CD14-positive monocyte (primary cell): ENCODE data around the gene ZNF668. TPM values are rescaled to one million over a fixed set of nuclear protein-coding genes. Genes with fewer than 3 reads are reported as not detected.

Experiments used
- DNase-seq, 3 donors: peaks; one replicate each; pipeline ENCODE4 v3.0.0-alpha.2; 2011 to 2022
- H2AFZ ChIP-seq: 2 replicates; pipeline ENCODE4 v1.6.0; 2012; ENCODE audit warnings: mild to moderate bottlenecking, low read depth, low read length, inconsistent platforms; ENCODE audit not compliant: insufficient read depth, poor library complexity, severe bottlenecking
- H3K27ac ChIP-seq, 2 donors: 1 replicate in 1 of 2; 2 replicates in 1 of 2; pipeline ENCODE4 v1.5.1; 2012 to 2013; ENCODE audit warnings: low read length in 2 of 2, control low read depth in 1 of 2, inconsistent platforms in 1 of 2, low read depth in 1 of 2, mild to moderate bottlenecking in 1 of 2
- H3K27me3 ChIP-seq, 2 donors: one replicate each; pipeline versions ENCODE4 v1.6.0 to v1.6.1; 2011 to 2013; ENCODE audit warnings: low read length in 2 of 2; ENCODE audit not compliant: control insufficient read depth in 2 of 2, insufficient read depth in 2 of 2
- H3K36me3 ChIP-seq, 2 donors: replicated peaks in 1 of 2; 1 replicate in 1 of 2; 2 replicates in 1 of 2; pipeline versions ENCODE4 v1.5.1 to v1.6.1; 2012 to 2013; ENCODE audit warnings: low read length in 2 of 2, control low read depth in 1 of 2, inconsistent platforms in 1 of 2, mild to moderate bottlenecking in 1 of 2; ENCODE audit not compliant: insufficient read depth in 2 of 2, control insufficient read depth in 1 of 2
- H3K4me1 ChIP-seq, 2 donors: 1 replicate in 1 of 2; 2 replicates in 1 of 2; pipeline versions ENCODE4 v1.5.1 to v1.6.1; 2012 to 2013; ENCODE audit warnings: low read length in 2 of 2, control low read depth in 1 of 2, inconsistent platforms in 1 of 2, mild to moderate bottlenecking in 1 of 2, moderate library complexity in 1 of 2; ENCODE audit not compliant: insufficient read depth in 2 of 2, control insufficient read depth in 1 of 2
- H3K4me2 ChIP-seq: replicated peaks from 2 replicates; pipeline ENCODE3; 2012; ENCODE audit warnings: low read length, moderate library complexity, mild to moderate bottlenecking; ENCODE audit not compliant: poor library complexity, severe bottlenecking; ENCODE audit errors: extremely low read depth
- H3K4me3 ChIP-seq, 3 experiments: fragments of 200-600 bp in 1 of 3; sonication (generic) in 1 of 3; replicated peaks in 1 of 3; 1 replicate in 2 of 3; 2 replicates in 1 of 3; pipeline ENCODE4 v1.5.1; 2011 to 2013; ENCODE audit warnings: low read length in 3 of 3, mild to moderate bottlenecking in 3 of 3, control low read depth in 2 of 3, low read depth in 2 of 3, inconsistent platforms in 1 of 3, moderate library complexity in 1 of 3
- H3K79me2 ChIP-seq: 2 replicates; pipeline ENCODE4 v1.6.0; 2012; ENCODE audit warnings: mild to moderate bottlenecking, control low read depth, inconsistent platforms, low read length, moderate library complexity; ENCODE audit not compliant: insufficient read depth
- H3K9ac ChIP-seq: 2 replicates; pipeline ENCODE4 v1.6.0; 2017; ENCODE audit warnings: low read length, mild to moderate bottlenecking; ENCODE audit not compliant: insufficient read depth, poor library complexity, severe bottlenecking
- H3K9me3 ChIP-seq, 2 donors: replicated peaks in 1 of 2; 1 replicate in 1 of 2; 2 replicates in 1 of 2; pipeline versions ENCODE4 v1.5.1 to v1.6.1; 2012 to 2013; ENCODE audit warnings: low read length in 2 of 2, control low read depth in 1 of 2; ENCODE audit not compliant: control insufficient read depth in 1 of 2, insufficient read depth in 1 of 2
- H4K20me1 ChIP-seq: 2 replicates; pipeline ENCODE4 v1.6.0; 2012; ENCODE audit warnings: mild to moderate bottlenecking, low read length, control low read depth, moderate library complexity; ENCODE audit not compliant: insufficient read depth
- H3K27ac Mint-ChIP-seq, 7 donors: one replicate each; pipeline ENCODE4 v1.8.0; 2020; ENCODE audit warnings: mild to moderate bottlenecking in 7 of 7, mixed read lengths in 7 of 7, moderate library complexity in 6 of 7, inconsistent platforms in 2 of 7
- H3K27me3 Mint-ChIP-seq, 3 donors: one replicate each; pipeline ENCODE4 v1.8.0; 2021 to 2022; ENCODE audit warnings: low read depth in 3 of 3, mild to moderate bottlenecking in 3 of 3, mixed read lengths in 3 of 3, moderate library complexity in 3 of 3, inconsistent platforms in 1 of 3
- H3K36me3 Mint-ChIP-seq, 2 donors: one replicate each; pipeline ENCODE4 v1.8.0; 2020; ENCODE audit warnings: mixed read lengths in 2 of 2, inconsistent platforms in 1 of 2, mild to moderate bottlenecking in 1 of 2
- H3K4me1 Mint-ChIP-seq: one replicate; pipeline ENCODE4 v1.8.0; 2020; ENCODE audit warnings: mild to moderate bottlenecking, mixed read lengths
- H3K4me3 Mint-ChIP-seq, 2 donors: one replicate each; pipeline ENCODE4 v1.8.0; 2020; ENCODE audit warnings: mild to moderate bottlenecking in 2 of 2, mixed read lengths in 2 of 2, moderate library complexity in 1 of 2
- H3K9me3 Mint-ChIP-seq, 7 donors: one replicate each; pipeline ENCODE4 v1.8.0; 2020 to 2022; ENCODE audit warnings: mixed read lengths in 7 of 7, mild to moderate bottlenecking in 6 of 7, moderate library complexity in 6 of 7, inconsistent platforms in 2 of 7
- WGBS: methylation state at CpG from one replicate; pipeline ENCODE4 v1.1.5; 2013; ENCODE audit warnings: missing lambda C conversion rate; ENCODE audit not compliant: insufficient coverage; 5-methylcytosine and 5-hydroxymethylcytosine counted together
- intact Hi-C, 2 donors: fragments of 100-400 bp; cut with micrococcal nuclease; formaldehyde crosslinking; loops; one replicate each; pipeline versions ENCODE4 v1.15.0 to v1.15.1; 2023
- polyA plus RNA-seq, 3 donors: library from polyadenylated mRNA; depleted of rRNA in 1 of 3; unstranded in 2 of 3; stranded (reverse) in 1 of 3; fragments of 300-500 nt in 2 of 3; fragments of >200 nt in 1 of 3; fragmentation: Illumina TruSeq in 2 of 3; gene quantifications; 1 replicate in 2 of 3; 2 replicates in 1 of 3; pipeline ENCODE4 v1.2.3, GENCODE V29; 2012 to 2021
- TF ChIP-seq, protein P1 (sequence below): fragments of 200-600 bp; IDR thresholded peaks from one replicate; pipeline ENCODE4 v1.8.0; 2022; ENCODE audit warnings: antibody characterized with exemption, mild to moderate bottlenecking

The ZNF668 gene
- polyA plus RNA-seq, 3 donors, result 3.8 to 4.8 (median 4.5) TPM

DNA sequence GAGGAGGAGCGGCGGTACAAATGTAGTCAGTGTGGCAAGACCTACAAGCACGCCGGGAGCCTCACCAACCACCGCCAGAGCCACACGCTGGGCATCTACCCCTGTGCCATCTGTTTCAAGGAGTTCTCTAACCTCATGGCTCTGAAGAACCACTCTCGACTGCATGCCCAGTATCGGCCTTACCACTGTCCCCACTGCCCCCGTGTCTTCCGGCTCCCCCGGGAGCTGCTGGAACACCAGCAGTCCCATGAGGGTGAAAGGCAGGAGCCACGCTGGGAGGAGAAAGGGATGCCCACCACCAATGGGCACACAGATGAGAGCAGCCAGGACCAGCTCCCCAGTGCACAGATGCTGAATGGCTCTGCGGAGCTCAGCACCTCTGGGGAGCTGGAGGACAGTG is 3.0 kb upstream of the ZNF668 start:
- H4K20me1 ChIP-seq, result peaks cover 80% of the 10 kb centered on the region

DNA sequence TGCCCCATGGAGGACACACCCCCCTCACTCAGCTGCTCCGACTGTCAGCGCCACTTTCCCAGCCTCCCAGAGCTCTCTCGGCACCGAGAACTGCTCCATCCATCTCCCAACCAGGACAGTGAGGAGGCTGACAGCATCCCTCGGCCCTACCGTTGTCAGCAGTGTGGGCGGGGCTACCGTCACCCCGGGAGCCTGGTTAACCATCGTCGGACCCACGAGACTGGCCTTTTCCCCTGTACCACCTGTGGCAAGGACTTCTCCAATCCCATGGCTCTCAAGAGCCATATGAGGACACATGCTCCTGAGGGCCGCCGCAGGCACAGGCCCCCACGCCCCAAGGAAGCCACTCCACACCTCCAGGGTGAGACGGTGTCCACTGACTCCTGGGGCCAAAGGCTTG is 2.3 kb upstream of the ZNF668 start:
- WGBS, result 87% methylated on average over 16 of the region's 16 CpGs
- Mint-ChIP-seq H3K4me3 (peak overlapping the region in 1 of 2 donors; percentile 37), H3K27me3 (peaks cover 0 to 2% (median 1%) of the 10 kb centered on the region in 3 donors), H3K9me3 (no peaks in the 10 kb centered on the region), H3K36me3 (peaks cover 50 to 59% of the 10 kb centered on the region in 2 donors), H3K27ac (peak overlapping the region in 4 of 7 donors; percentile 42 to 70 (median 58)), H3K4me1 (peaks cover 44% of the 10 kb centered on the region)
- Histone ChIP-seq H3K36me3 (peaks cover 52 to 54% of the 10 kb centered on the region in 2 donors), H3K4me1 (peaks cover 36 to 44% of the 10 kb centered on the region in 2 donors), H3K9ac (no peak overlapping the region), H2AFZ (no peak overlapping the region), H3K79me2 (peaks cover 92% of the 10 kb centered on the region), H4K20me1 (peaks cover 75% of the 10 kb centered on the region), H3K4me2 (no peak overlapping the region), H3K27me3 (no peaks in the 10 kb centered on the region), H3K9me3 (no peaks in the 10 kb centered on the region), H3K27ac (peak overlapping the region in 1 of 2 donors; percentile 50), H3K4me3 (no peak overlapping the region)
- TF ChIP-seq, protein P1, sequence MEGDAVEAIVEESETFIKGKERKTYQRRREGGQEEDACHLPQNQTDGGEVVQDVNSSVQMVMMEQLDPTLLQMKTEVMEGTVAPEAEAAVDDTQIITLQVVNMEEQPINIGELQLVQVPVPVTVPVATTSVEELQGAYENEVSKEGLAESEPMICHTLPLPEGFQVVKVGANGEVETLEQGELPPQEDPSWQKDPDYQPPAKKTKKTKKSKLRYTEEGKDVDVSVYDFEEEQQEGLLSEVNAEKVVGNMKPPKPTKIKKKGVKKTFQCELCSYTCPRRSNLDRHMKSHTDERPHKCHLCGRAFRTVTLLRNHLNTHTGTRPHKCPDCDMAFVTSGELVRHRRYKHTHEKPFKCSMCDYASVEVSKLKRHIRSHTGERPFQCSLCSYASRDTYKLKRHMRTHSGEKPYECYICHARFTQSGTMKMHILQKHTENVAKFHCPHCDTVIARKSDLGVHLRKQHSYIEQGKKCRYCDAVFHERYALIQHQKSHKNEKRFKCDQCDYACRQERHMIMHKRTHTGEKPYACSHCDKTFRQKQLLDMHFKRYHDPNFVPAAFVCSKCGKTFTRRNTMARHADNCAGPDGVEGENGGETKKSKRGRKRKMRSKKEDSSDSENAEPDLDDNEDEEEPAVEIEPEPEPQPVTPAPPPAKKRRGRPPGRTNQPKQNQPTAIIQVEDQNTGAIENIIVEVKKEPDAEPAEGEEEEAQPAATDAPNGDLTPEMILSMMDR, result no peak
- no peak for DNase-seq
- intact Hi-C loops, result no loop called here

More for the DNA sequence above, 3.0 kb upstream of the ZNF668 start:
- H3K4me1 ChIP-seq, result peaks cover 31 to 45% of the 10 kb centered on the region in 2 donors
- no peak overlapping the region for H3K4me3 ChIP-seq
- no peak overlapping the region for H3K27ac ChIP-seq
- intact Hi-C loops, result no loop called here
- H2AFZ ChIP-seq, result no peak overlapping the region
- DNase-seq, result no peak
- peaks cover 91% of the 10 kb centered on the region for H3K79me2 ChIP-seq
- H3K27me3 ChIP-seq, result no peaks in the 10 kb centered on the region
- Mint-ChIP-seq H3K36me3 (peaks cover 50 to 61% of the 10 kb centered on the region in 2 donors), H3K27ac (peak overlapping the region in 5 of 7 donors; percentile 23 to 69 (median 37)), H3K4me1 (peaks cover 42% of the 10 kb centered on the region), H3K9me3 (no peaks in the 10 kb centered on the region), H3K4me3 (no peak overlapping the region), H3K27me3 (peaks cover 0 to 2% (median 1%) of the 10 kb centered on the region in 3 donors)
- WGBS, result over 99% methylated on average over 13 of the region's 13 CpGs
- TF ChIP-seq, protein P1, result no peak
- H3K4me2 ChIP-seq, result no peak overlapping the region
- no peaks in the 10 kb centered on the region for H3K9me3 ChIP-seq
- peaks cover 54 to 59% of the 10 kb centered on the region in 2 donors for H3K36me3 ChIP-seq
- H3K9ac ChIP-seq, result no peak overlapping the region
